H4 (cell line): ENCODE data around the gene DCN. TPM values are rescaled to one million over a fixed set of nuclear protein-coding genes. Genes with fewer than 3 reads are reported as not detected.
A peak's percentile ranks its signal among the peaks of the same experiment; 100 is the strongest.

Experiments
- DNase-seq: peaks from one replicate; pipeline ENCODE4 v3.0.0-alpha.2; 2015; ENCODE audit warnings: low spot score
- total RNA-seq: library from RNA; depleted of rRNA; stranded (reverse); fragments of >200 nt; shearing (Covaris generic); gene quantifications from 2 replicates; pipeline ENCODE4 v1.2.3, GENCODE V29; 2014

DCN gene
- total RNA-seq, 1 experiment from 2014 or later = 14.6 TPM

DNA sequence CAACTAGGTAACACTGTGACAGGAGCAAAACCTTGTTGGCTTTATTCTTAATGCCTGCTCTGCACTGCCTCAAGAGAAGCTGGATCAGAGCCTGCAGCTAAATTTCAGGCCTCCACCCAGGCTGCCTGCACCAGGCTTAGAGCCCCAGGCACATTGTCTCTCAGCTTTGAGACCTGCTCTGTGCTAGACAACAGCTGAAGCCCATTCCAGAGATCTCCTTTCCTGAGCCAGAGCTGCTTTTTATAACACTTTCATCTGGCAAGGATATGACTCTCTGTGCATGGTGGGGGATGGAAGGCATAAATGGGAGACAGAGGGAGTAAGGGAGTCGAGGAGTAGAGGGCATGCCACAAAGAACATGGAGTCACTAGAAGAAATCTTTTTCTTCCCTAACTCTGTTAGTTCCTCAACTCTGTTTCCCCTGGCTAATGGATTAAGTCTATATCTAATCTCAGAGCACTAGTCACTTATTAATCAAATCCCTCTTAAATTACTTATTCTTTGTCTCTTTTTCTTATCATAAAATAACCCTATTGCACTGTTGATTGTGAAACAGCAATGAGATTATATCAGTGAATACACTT lies 44.2 kb downstream of the DCN start:
- no peak for DNase-seq

DNA sequence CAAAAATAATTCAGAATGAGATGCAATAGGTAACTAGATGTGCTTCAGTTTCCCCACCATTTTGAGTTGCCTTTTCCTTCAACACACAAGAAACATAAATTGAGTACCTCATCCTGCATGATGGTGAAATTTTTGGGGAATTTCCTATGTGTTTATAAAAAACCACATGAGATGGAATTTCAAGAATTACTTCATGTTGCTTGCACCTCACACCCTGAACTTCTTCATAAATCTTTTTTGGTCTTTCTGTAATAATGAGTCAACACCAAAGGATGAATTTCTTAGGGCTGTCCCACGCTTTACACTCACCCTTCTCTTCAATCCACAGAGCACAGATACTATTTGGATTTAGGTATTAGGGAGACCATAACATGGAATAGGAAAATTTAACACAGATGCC lies 48.7 kb downstream of the DCN start:
- DNase-seq = no peak

DNA sequence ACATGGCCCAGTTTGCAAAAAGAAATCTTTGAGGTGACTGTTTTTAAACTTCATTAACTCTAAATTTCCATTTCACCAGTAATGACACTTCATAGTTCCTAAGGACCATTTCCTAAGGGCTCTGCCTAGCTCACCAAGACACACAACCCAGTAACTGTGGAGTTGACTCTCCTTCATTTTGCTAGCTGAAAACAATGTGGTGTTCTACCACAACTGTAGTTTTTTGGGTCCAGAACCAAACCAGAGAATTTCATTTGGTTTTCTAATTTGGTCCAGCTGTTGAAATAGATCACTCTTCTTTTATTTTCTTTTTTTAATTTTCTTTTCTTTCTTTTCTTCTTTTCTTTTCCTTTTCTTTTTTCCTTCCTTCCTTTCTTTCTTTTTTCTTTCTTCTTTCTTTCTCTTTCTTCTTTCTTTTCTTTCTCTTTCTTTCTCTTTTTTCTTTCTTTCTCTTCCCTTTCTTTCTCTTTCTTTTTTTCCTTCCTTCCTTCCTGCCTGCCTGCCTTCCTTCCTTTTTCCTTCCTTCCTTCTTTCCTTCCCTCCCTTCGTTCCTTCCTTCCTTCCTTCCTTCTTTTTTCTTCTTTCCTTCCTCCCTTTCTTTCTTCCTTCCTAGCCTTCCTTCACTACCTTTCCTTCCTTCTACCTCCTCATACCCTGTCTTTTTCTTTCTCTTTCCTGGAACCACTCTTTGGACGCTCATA lies 52.8 kb downstream of the DCN start:
- no peak for DNase-seq

DNA sequence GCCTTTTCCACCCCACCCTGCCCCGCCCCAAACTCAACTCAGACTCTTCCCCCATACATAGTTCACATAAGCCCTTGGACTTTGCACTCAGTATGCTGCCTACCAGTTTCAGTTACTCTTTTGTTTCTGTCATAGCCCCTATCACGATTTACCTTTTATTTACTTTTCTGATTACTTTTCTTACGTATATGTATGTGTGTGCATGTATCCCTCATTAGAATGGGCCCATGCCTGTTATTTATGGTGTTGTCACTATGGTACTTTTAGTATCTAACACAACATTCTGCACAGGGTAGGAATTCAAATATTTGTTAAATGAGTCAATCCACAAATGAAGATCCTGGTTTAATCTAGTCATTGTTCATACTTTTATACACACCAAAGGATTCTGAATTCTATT lies 54.9 kb downstream of the DCN start:
- no peak for DNase-seq

DNA sequence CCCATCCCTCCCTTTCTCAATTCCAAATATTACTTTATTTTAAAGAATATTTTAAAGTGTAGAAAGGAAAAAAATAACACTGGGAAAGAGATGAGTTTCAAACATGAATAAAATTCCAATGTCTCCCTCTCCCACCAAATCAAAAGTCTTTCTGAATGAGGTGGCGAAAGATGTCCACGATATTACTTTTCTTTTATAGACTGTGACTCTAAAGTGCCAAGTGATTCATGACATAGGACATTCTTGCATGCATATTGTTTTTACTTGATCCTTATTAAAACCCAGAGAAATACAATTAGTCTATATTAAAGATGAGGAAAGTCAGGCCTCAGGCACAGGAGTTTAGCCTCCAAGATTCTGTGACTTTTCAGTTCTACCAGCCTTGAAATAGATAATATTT lies 55.3 kb downstream of the DCN start:
- no peak for DNase-seq

DNA sequence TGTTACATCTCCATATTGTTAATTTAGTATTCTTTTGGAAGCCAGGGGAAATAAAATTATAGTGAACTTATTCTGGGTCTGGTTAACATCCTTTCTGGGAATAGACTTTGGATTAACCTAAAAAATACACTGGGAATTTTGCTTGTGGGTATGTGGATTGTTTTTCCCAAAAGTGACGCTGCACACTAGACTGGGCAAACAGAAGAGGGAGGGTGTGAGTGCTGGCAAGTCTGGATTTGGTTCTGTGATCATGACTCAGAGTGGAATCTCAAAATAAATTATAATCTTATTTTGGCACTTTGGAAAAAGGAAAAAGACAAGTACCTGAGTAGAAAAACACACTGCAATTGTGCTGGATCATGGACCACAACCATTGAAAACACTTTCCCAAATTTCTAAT lies 56.1 kb downstream of the DCN start:
- no peak for DNase-seq

DNA sequence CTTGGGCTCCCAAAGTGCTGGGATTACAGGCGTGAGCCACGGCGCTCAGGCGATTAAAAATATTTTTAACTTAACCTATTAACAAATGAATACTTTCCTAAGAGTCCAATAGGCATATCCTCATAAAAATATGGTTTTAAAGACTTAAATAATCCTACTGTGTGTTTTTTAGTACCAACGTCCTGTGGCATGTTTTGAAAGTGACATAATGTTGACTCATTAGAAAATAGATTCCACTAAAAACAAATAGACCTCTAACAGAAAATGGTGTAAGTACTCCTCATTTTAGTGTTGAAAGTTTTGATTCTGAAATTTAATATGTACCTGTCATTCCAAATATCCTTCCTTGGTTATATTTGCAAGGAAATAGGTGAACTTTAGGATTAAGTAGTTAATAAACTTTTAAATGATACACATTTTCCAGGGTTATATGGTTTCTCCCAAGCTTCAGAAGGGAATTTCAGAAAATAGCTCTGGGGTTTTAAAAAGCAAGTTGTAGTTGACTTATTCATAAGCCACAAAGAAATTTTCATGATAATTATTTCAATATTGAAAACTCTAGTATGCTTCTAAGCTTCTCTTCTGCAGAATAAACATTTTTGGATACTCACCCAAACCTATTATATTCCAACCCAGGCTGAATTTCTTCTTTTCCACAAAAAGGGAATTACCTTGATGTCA lies 59.2 kb downstream of the DCN start:
- no peak for DNase-seq

DNA sequence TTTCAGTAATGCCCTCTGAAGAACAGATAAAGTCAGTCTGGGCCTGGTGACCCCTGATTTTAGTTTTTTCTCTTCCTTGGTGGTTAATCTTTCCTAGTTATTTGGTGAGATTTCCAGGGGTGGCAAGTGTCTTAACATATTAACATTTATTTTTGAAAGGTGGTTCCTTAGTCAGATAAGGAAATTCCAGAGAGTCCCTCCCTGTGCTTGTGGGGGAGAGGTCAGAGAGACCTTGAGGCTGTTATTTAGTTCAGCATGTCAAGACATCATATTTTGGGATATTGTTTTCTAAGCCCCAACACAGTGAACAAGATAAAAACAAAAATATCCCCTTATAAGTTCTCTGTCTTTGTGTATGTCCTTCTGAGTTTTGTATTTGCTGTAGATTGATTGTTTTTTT lies 61.8 kb downstream of the DCN start:
- no peak for DNase-seq

DNA sequence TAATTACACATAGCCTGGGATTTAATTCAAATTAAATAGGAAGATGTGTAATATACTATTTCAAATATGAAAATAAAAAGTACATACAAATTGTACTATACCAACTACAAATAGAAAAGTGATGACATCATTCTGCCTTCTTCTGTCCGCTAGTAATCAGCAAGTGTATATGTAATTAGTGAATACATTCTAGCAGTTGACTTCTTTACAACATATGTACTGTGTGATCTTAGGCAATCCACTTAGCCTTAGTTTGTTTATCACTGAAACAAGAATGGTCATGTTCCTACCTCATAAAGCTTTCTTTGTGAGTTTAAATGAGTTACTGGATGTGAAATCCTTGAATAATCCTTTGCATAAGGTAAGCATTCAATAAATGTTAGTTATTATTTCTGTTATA lies 63.5 kb downstream of the DCN start:
- DNase-seq = no peak

DNA sequence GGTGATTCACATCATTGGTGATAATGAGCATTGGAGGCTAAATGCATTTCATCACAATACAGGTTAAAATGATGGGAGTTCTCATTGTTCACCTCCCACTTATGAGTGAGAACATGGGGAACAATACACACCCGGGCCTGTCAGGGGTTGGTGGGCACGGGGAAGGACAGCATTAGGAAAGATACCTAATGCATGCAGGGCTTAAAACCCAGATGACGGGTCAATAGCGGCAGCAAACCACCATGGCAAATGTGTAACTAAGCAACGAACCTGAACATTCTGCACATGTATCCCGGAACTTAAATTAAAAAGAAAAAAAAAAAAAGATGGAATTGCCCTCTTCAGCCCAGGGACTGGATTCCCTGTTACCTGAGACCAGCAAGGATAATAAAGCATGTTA lies 69.0 kb downstream of the DCN start:
- DNase-seq = no peak

DNA sequence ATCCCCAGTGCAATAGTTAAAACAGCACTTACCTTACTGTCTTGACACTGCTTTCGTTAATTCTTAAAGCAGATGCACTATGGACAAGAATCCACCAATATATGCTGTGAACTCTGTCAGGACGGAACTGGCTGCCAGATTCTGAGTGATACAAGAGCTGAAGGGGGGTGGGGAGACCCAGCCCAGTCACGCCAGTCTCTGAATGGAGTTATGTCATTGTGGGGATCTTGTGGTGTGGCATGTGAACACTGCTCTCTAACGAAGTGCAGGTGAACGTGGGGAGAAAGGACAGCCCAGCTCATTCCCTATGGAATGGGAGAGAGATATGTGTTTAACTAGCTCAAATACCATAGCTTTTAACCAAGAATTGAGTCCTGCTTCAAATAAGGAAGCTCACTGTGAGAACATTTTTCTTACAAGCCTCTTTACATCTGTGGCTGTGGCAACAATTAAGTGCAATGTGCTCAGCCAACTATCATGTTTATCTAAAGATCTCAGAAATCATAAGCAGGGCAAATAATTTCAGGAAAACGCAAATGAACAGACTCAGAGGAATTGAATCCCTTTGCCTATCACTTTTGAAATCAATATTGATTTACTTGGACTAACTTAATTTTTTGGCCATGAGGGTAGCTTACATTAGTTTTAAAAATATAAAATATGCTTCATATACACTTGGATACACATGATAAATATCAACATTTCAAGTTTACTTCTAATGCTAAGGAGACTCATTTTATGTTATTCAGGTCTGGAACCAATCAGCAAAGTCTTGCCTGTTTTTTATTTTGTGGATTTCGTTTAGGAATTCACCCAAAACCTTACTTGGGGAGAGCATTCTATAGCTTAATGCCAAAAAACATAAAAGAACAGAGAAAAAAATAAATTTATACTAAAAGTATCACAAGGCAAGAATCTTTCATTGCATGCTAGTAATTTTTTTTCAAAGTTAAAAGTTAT lies 71.0 kb downstream of the DCN start, which contains the start of gene LUM:
Gene LUM, minus strand, starts transcription at position 129 of the 960 bp plus-strand sequence. CDS start 2,515 bp downstream, outside the sequence.
- DNase-seq = peak; percentile 75

DNA sequence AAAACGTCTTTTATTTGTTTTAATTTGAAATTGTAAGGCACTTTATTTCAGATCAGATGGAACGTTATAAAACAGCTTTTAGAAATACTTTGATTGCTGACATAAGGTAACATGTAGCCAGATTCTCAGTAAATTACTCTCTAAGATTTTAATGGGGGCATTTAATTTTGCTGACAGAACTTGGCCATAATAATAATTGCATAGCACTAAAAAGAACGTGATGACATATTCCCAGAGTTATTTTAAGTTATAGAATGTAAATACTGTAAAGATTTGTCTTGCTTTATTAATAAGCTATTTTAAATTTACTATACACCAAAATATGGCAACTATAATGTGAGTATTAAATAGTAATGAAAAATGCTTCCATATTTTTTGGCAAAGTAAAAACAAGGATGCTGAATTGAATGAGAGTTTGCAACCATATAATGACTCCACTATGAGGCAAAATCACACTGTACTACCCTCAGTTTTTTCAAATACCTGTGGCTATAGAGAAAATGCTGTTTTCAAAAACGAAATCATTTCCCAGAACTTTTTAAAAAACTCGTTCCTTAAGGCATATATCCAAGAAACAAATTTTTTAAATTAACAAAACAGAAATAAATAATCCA lies 72.2 kb downstream of the DCN start:
- no peak for DNase-seq

DNA sequence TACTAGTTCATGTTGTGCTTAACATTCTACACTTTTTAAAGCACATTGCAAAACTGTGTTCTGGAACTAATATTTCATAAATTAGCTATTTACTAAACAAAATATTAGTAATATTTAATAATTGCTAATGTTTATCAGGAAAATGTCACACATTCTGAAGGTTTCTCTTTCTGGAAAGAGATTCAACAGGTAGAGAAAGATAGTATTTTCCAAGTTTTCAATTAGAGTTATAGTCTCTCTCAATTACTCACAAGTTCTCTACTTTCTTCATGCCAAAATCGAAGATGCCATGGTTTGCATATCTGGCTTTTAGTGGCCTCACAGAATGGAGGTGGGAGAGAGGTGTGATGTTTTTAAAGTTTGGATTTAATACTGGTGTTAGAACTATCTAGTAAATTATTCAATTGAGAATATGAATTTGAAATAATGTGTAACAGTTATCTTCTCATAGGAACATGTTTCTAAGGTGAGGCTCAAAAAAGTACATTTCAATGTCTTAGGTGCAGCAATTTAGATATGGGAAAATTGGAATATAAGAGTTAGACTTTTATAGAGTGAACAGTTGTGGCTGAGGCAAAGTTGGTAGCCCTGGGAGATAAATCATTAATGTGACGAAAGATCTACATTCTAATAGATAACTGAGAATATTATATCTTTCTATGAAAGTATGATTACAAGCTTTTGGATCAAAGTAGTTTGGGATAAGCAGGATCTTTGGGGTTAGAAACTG lies 72.9 kb downstream of the DCN start:
- no peak for DNase-seq

DNA sequence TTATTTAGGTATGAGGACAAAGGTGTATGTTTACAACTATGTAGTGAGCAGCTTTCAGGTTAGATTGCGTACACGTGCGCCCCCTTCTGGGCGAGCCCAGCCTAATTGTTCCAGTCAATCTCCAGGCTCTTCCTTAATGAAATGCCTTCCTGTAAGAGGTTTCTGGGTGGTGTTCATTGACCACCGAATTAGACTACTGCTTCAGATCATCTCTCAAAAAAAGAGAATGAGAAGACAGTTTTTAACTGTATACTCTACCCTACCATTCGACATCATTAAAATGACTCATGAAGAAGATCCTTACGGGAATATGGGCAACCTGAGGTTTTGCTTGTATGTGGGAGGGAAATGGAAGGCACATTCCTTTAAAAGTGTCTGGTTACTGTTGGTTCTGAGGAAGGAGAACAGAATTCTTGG lies 73.5 kb downstream of the DCN start:
- peak; percentile 68 for DNase-seq

DNA sequence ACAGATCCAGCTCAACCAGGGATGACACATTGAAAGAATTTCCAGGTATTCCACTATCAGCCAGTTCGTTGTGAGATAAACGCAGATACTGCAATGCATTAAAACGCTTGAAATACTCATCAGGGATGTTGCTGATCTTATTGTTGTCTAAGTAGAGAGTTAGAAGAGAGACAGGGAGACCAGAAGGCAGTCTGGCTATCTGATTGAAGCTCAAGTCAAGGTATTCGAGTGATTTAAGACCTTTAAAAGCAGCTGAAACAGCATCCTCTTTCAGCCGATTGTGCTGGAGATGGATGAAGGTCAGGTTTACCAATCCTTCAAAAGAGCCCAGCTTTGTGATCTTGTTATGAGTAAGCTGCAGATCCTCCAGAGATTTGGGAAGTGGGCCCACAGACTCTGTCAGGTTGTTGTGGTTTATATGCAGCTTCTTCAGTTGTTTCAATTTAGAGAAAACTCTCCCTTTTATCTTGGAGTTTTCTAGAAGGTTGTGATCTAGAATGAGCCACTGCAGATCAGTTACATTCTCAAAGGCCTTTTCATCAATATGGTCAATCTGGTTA lies 74.3 kb downstream of the DCN start:
- DNase-seq = no peak

DNA sequence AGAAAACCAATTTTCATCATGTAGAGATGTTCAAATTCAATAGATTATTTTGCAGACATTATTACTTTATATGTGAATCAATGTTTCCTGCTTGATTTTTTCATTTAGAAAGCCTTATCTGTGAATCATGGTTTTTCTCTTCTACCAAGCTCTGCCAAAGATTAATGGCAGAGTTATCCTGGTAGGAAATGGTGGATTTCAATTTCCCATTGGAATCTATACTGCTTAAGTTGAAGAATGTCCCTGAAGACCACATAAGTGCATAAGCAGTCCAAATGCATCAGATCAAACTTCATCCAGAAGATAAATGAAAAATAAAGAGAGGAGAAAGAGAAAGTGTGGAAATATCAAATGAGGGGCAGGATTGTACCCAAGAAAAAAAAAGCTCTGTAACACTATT lies 76.3 kb downstream of the DCN start:
- DNase-seq = no peak

DNA sequence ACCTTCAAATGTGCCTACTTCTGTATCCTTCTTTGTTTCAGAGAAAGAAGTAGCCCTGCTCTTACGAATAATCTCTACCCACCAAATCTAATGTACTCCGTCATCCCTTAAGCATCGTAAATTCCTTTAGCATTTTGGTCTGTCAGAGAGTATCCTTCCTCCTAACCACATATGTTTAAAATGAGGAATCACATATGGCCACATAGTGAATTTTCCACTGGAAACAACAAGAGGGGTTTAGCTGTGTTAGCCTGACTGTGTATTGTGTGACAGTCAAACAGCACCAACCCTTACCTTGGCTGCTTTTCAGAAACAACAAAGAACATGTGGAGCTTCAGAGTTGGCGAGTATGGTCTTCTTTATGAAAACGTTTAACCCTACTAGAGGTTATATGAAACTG lies 76.8 kb downstream of the DCN start:
- DNase-seq = no peak

DNA sequence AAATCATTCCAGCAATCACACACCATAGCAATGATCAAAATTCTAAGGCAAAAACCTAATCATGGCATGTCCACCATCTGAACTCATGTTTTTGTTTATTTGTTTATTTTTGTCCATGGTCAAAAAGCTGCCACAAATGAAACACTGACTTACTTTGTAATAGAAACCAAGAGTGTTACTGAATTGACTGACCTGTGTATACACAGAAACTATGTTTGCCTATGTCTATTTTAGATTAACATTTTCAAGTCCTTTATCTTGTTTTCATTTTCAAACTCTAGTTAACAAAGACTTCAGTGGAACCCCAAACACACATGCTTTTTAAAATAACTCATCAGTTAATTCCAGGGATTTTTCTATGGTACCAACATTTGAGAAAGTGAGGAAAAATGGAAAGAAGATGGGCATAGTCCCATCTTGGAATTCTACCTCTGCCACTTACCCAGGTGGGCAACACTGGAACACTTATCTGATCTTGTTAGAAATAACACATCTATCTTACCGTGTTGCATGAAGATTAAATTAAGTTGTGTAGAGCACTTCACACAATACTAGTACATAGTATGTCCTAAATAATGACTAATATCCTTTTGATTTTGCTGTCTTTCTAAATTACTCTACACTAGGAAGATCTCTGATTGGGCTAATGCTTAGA lies 77.7 kb downstream of the DCN start:
- DNase-seq = no peak

DNA sequence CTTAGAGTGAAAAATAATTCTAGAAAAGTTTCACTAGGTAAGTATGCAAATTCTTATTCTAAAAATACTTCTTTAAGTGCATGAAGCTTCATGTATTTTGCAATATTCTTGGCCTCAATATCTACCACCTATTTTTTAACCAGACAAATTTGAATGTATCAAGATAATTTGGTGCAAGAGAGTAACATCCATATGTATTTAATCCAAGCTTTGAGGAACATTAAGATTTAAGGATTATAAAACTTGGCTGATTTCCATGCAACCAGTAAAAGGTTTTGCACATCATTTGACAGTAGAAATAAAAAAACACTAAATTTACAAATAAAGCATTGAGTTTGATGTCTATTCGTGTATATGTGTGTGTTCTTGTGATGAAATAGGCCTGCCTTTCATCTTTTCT lies 79.0 kb downstream of the DCN start:
- DNase-seq = no peak

DNA sequence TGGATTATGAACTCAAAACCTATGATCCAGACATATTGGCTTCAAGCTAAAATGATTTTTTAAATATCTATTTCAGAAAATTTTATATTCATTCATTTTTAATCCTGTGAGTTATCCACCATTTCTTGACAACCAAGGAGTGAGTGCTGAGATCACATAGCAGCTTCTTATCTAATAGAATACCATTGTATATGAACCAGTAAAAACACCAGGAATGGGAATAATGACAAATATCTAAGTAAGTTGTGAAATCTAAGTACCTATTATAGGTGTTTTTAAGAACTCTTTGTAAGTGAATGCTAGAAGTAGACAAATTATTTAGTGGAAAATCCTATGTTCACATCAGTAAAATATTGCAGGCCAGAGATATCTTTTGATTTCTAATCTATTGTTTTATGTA lies 79.5 kb downstream of the DCN start:
- DNase-seq = no peak
